Measurements from ENCODE around the gene KAZN.

GRCh38 chr1:14919289-14919688, 320.8 kb downstream of the KAZN start:
- TF ChIP-seq CTCF (conservative IDR thresholded peaks at IDR 0.05; ENCODE audit: low read length): no peak
- no peak for TF ChIP-seq EZH2phosphoT487 (IDR thresholded peaks at IDR 0.05; ENCODE audit: borderline replicate concordance)
